HG02852 (cell line): ENCODE results near the gene TRIM56.
"Not testable (repeated sequence)": the region's sequence is repeated elsewhere in the genome, so short reads cannot be mapped to it uniquely, and the experiment has no call there.

Experiments
- ATAC-seq: cut with Tn5 transposase; IDR thresholded peaks from one replicate; pipeline ENCODE4 v1.9.1; 2021; ENCODE audit warnings: mild to moderate bottlenecking, moderate library complexity; ENCODE audit not compliant: unreplicated experiment

TRIM56 gene

GRCh38 chr7:101085162-101085964 lies at the start of gene TRIM56:
Gene TRIM56 (plus strand): TSS chr7:101085481. CDS start chr7:101087313, 1,832 bp downstream.
- ATAC-seq = peak; percentile 82

- ATAC-seq = no peak
These were observed 49.3 kb upstream of the TRIM56 start for GRCh38 chr7:101035941-101036340.

- not testable (repeated sequence) for ATAC-seq
These were observed 44.0 kb upstream of the TRIM56 start for GRCh38 chr7:101041283-101041682.

GRCh38 chr7:101058355-101058754 lies 26.9 kb upstream of the TRIM56 start:
- ATAC-seq = no peak

- ATAC-seq = no peak
These were observed 25.7 kb upstream of the TRIM56 start for GRCh38 chr7:101059620-101059942.

- ATAC-seq = no peak
These were observed 24.3 kb upstream of the TRIM56 start for GRCh38 chr7:101060992-101061391.

- ATAC-seq = not testable (repeated sequence)
These were observed 21.1 kb upstream of the TRIM56 start for GRCh38 chr7:101064176-101064550.

- ATAC-seq = not testable (repeated sequence)
These were observed 20.1 kb upstream of the TRIM56 start for GRCh38 chr7:101065162-101065561.

- ATAC-seq = no peak
These were observed 19.0 kb upstream of the TRIM56 start for GRCh38 chr7:101066141-101066832.

- ATAC-seq = no peak
These were observed 18.5 kb upstream of the TRIM56 start for GRCh38 chr7:101066833-101067177.

- ATAC-seq = no peak
These were observed 16.9 kb upstream of the TRIM56 start for GRCh38 chr7:101068401-101068800.

- not testable (repeated sequence) for ATAC-seq
These were observed 13.7 kb upstream of the TRIM56 start for GRCh38 chr7:101071362-101072104.

GRCh38 chr7:101075646-101076045 lies 9.6 kb upstream of the TRIM56 start:
- no peak for ATAC-seq

- ATAC-seq = not testable (repeated sequence)
These were observed 9.1 kb upstream of the TRIM56 start for GRCh38 chr7:101076183-101076582.

- ATAC-seq = no peak
These were observed 7.8 kb upstream of the TRIM56 start for GRCh38 chr7:101077303-101078086.

GRCh38 chr7:101081432-101081831 lies 3.8 kb upstream of the TRIM56 start:
- ATAC-seq = no peak

GRCh38 chr7:101084865-101085161 lies 468 bp upstream of the TRIM56 start:
- no peak for ATAC-seq

- no peak for ATAC-seq
These were observed 2.2 kb downstream of the TRIM56 start for GRCh38 chr7:101087334-101088068.

GRCh38 chr7:101088069-101088425 lies 2.8 kb downstream of the TRIM56 start:
- no peak for ATAC-seq

GRCh38 chr7:101088858-101089529 lies 3.7 kb downstream of the TRIM56 start:
- ATAC-seq = no peak
